HFFc6 (cell line): ENCODE measurements around the gene ZNF443. TPM values are rescaled to one million over a fixed set of nuclear protein-coding genes. Genes with fewer than 3 reads are reported as not detected.
A peak's percentile ranks its signal among the peaks of the same experiment; 100 is the strongest.
"Not testable (repeated sequence)": the region's sequence is repeated elsewhere in the genome, so short reads cannot be mapped to it uniquely, and the experiment has no call there.

Experiments used
- DNase-seq: peaks from one replicate; pipeline ENCODE4 v3.0.0-alpha.2; 2018
- H3K27ac Mint-ChIP-seq: 2 replicates; pipeline ENCODE4 v1.8.0; 2020; ENCODE audit warnings: mild to moderate bottlenecking, mixed read lengths
- H3K27me3 Mint-ChIP-seq: 2 replicates; pipeline ENCODE4 v1.8.0; 2021; ENCODE audit warnings: mild to moderate bottlenecking, moderate library complexity, mixed read lengths; ENCODE audit not compliant: insufficient read depth
- H3K36me3 Mint-ChIP-seq: 2 replicates; pipeline ENCODE4 v1.8.0; 2021; ENCODE audit warnings: low read depth, mixed read lengths
- H3K4me1 Mint-ChIP-seq: 2 replicates; pipeline ENCODE4 v1.8.0; 2020; ENCODE audit warnings: low read depth, mixed read lengths
- H3K4me3 Mint-ChIP-seq: 2 replicates; pipeline ENCODE4 v1.8.0; 2020; ENCODE audit warnings: mild to moderate bottlenecking, moderate library complexity, mixed read lengths
- H3K9me3 Mint-ChIP-seq: 2 replicates; pipeline ENCODE4 v1.8.0; 2020; ENCODE audit warnings: mild to moderate bottlenecking, mixed read lengths
- long read RNA-seq: library from polyadenylated mRNA; unstranded; transcript quantifications from one replicate; pipeline ENCODE4 v2.0.0, GENCODE V29; 2019
- total RNA-seq, 6 experiments: library from RNA; stranded (reverse); fragmentation: NEBNext Ultra II Directional; extraction: Animal tissue kit (Norgen Biotek cat#: 25700); gene quantifications; 2 replicates in 1 of 6; 3 replicates in 5 of 6; pipeline ENCODE4 v1.2.3, GENCODE V29; 2021
- TF ChIP-seq, protein P1 (sequence below): fragments of 200-600 bp; sonication (generic); IDR thresholded peaks from 2 replicates; pipeline ENCODE4 v1.5.0; 2021; ENCODE audit warnings: antibody characterized with exemption, mild to moderate bottlenecking

Gene ZNF443
- 1 to 10 TPM; 1.1 to 1.8 (median 1.5) TPM for total RNA-seq
- long read RNA-seq, partial matches to known transcripts, result 0 of 2 reads
- long read RNA-seq, other reads (novel, unspliced or antisense), result 2 of 2 reads

DNA sequence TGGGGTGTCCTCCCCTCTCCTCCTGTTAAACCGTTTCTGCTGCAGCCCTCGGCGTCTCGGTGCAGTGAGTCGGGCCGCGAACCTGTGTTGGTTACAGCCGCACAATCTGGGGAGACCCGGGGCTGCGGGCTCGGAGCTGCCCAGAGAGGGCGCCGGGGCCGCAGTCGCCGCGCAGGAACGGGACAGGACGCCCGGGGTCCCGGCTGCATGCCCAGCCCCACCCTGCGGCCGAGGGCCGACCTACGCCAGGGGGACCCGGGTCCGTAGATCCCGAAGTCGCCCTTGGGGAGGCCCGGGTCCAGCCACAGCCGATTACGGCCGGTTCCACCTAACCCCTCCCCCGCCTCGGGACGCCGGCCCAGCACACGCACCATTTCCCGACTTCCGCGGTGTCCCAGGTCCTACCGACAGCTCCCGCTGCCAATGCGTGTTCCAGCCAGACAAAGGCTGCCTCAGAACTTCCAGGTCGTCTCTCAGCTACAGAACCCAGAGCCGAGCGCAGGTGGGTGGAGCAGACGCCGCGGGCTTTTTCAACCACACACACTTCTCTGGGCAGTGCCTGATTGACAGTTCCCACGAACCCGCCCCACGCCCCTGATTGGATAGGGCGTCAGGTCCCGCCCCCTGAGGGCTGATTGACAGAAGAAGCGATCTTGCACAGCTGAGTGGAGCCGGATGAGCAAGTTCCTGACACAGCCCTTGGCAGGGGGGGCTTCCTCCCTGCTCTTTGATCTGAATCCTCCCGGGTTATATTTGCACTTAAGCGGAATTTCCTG, at the start of gene ZNF443:
Gene ZNF443 (minus strand): TSS at position 481 of the 776 bp plus-strand sequence. CDS start 107 bp downstream, at position 374.
- peak; percentile 97 for DNase-seq
- Mint-ChIP-seq H3K9me3 (peaks cover 38% of the 10 kb centered on the region), H3K4me1 (peaks cover 7% of the 10 kb centered on the region), H3K4me3 (peak within 1 kb of the TSS; percentile 96), H3K27ac (peak within 1 kb of the TSS; percentile 85), H3K27me3 (peaks cover 4% of the 10 kb centered on the region), H3K36me3 (peaks cover 24% of the 10 kb centered on the region)
- TF ChIP-seq, protein P1, sequence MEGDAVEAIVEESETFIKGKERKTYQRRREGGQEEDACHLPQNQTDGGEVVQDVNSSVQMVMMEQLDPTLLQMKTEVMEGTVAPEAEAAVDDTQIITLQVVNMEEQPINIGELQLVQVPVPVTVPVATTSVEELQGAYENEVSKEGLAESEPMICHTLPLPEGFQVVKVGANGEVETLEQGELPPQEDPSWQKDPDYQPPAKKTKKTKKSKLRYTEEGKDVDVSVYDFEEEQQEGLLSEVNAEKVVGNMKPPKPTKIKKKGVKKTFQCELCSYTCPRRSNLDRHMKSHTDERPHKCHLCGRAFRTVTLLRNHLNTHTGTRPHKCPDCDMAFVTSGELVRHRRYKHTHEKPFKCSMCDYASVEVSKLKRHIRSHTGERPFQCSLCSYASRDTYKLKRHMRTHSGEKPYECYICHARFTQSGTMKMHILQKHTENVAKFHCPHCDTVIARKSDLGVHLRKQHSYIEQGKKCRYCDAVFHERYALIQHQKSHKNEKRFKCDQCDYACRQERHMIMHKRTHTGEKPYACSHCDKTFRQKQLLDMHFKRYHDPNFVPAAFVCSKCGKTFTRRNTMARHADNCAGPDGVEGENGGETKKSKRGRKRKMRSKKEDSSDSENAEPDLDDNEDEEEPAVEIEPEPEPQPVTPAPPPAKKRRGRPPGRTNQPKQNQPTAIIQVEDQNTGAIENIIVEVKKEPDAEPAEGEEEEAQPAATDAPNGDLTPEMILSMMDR, result no peak

DNA sequence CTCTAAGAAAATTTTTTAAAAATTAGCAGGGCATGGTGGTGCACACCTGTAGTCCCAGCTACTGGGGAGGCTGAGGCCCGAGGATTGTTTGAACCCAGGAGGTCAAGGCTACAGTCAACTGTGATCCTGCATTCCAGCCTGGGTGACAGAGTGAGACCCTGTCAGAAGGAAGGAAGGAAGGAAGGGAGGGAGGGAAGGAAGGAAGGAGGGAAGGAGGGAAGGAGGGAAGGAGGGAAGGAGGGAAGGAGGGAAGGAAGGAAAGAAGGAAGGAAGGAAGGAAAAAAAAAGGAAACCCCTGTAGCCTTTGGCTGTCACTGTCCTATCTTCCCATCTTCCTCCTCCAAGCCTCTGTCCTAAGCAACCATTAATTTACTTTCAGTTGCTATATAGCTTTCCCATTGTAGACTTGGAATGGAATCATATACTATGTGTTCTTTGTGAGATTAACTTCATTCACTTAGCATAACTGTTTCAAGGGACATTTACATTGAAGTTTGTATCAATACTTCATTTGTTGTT, 45.5 kb upstream of the ZNF443 start:
- DNase-seq, H3K27ac Mint-ChIP-seq, H3K4me3 Mint-ChIP-seq, H3K9me3 Mint-ChIP-seq, H3K36me3 Mint-ChIP-seq, H3K27me3 Mint-ChIP-seq: not testable (repeated sequence)
- H3K4me1 Mint-ChIP-seq, result peaks cover 23% of the 10 kb centered on the region

DNA sequence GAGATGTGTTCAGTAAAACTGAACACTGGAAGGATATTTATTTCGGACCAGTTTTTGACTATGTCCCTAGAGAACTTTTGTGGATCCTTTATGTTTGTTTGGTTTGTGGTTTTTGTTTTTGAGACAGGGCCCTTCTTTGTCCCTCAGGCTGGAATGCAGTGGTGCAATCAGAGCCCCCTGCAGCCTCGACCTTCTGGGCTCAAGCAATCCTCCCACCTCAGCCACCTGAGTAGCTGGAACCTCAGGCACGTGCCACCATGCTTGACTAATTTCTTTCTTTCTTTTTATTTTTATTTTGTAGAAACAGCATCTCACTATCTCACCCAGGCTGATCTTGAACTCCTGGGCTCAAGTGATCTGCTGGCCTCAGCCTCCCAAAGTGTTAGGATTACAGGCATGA, 44.8 kb upstream of the ZNF443 start:
- no peak for DNase-seq
- Mint-ChIP-seq H3K9me3 (no peaks in the 10 kb centered on the region), H3K27me3 (no peaks in the 10 kb centered on the region; the same call in none of the 2 replicates), H3K4me3 (peak overlapping the region; percentile 95), H3K27ac (no peak overlapping the region), H3K36me3 (0 out of 2 replicates have a peak, but pooled peaks cover 6% of the 10 kb centered on the region), H3K4me1 (peaks cover 23% of the 10 kb centered on the region)
- TF ChIP-seq, protein P1, result no peak

- TF ChIP-seq, protein P1, result no peak
- 0 out of 2 replicates have a peak, but pooled peaks cover 6% of the 10 kb centered on the region for H3K36me3 Mint-ChIP-seq
- no peaks in the 10 kb centered on the region for H3K9me3 Mint-ChIP-seq
- H3K4me3 Mint-ChIP-seq, result peak overlapping the region; percentile 95
- H3K4me1 Mint-ChIP-seq, result peaks cover 23% of the 10 kb centered on the region
- H3K27ac Mint-ChIP-seq, result peak overlapping the region; percentile 69
- no peak for DNase-seq
- no peaks in the 10 kb centered on the region; the same call in none of the 2 replicates for H3K27me3 Mint-ChIP-seq
Observed at GRCh38 chr19:12485052-12485416, 44.2 kb upstream of the ZNF443 start.

GRCh38 chr19:12484371-12485051, 43.7 kb upstream of the ZNF443 start, which contains the start of gene ZNF709:
Gene ZNF709, minus strand, starts transcription at chr19:12484816. Its CDS starts 159 bp downstream, at chr19:12484657.
- Mint-ChIP-seq H3K27ac (peak within 1 kb of the TSS; percentile 69), H3K4me3 (peak within 1 kb of the TSS; percentile 95), H3K9me3 (no peaks in the 10 kb centered on the region), H3K36me3 (0 out of 2 replicates have a peak, but pooled peaks cover 6% of the 10 kb centered on the region), H3K4me1 (peaks cover 23% of the 10 kb centered on the region), H3K27me3 (no peaks in the 10 kb centered on the region; the same call in 1 of the 2 replicates)
- TF ChIP-seq, protein P1, result no peak
- peak; percentile 65 for DNase-seq
